Measurements from ENCODE around the gene RIN3.

GRCh38 chr14:92616178-92616577 lies 102.6 kb downstream of the RIN3 start:
- TF ChIP-seq CTCF (IDR thresholded peaks at IDR 0.05; ENCODE audit: low read depth, low read length), result no peak
- no peak for TF ChIP-seq MAX (IDR thresholded peaks at IDR 0.05; ENCODE audit: low read depth, low read length)
- no peak for TF ChIP-seq POLR2A (IDR thresholded peaks at IDR 0.05; ENCODE audit: extremely low read depth, insufficient read length)
- no peak for TF ChIP-seq MYC (IDR thresholded peaks at IDR 0.05; ENCODE audit: low read depth, low read length)

All from NB4 (cell line).